ENCODE data around the gene NCAPD2. TPM values are rescaled to one million over a fixed set of nuclear protein-coding genes. Genes with fewer than 3 reads are reported as not detected.

NCAPD2 gene
- polyA plus RNA-seq, 1 donor (not counting 4 experiments of a cell fraction or from before 2014, with no cell fraction given): 33.7 TPM

DNA sequence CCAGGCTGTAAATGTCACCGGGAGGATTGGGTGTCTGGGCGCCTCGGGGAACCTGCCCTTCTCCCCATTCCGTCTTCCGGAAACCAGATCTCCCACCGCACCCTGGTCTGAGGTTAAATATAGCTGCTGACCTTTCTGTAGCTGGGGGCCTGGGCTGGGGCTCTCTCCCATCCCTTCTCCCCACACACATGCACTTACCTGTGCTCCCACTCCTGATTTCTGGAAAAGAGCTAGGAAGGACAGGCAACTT lies 41.7 kb downstream of the NCAPD2 start:
- dilution Hi-C loops (cut with MboI; ENCODE audit: extremely low pct_ligation_motif_present, low sequenced_read_pairs): no loop called here
- no peak for DNase-seq (ENCODE audit: low read depth, low spot score)
- Histone ChIP-seq H3K4me2 (ENCODE audit: control insufficient read depth, extremely low read depth, insufficient read depth, low read depth, low read length) (peak overlapping the region; percentile 86), H3K27ac (ENCODE audit: control insufficient read depth, insufficient read depth, low read length) (peak overlapping the region; percentile 92), H3K4me1 (ENCODE audit: control insufficient read depth, extremely low read depth, insufficient read depth, low read length) (peaks cover 55% of the 10 kb centered on the region), H3K9me3 (ENCODE audit: control insufficient read depth, low read depth, low read length) (no peaks in the 10 kb centered on the region), H3K79me2 (ENCODE audit: control insufficient read depth, insufficient read depth, low read length) (peaks cover 30% of the 10 kb centered on the region), H3K9ac (ENCODE audit: control insufficient read depth, extremely low read depth, insufficient read depth, low read length) (peak overlapping the region; percentile 95), H2AFZ (ENCODE audit: control insufficient read depth, low read length) (no peak overlapping the region), H4K20me1 (ENCODE audit: control insufficient read depth, extremely low read depth, insufficient read depth, low read length) (peaks cover 47% of the 10 kb centered on the region), H3K27me3 (ENCODE audit: control insufficient read depth, extremely low read depth, insufficient read depth, low read length) (no peaks in the 10 kb centered on the region), H3K4me3 (ENCODE audit: control insufficient read depth in 2 of 3, extremely low read depth in 1 of 3, insufficient read depth in 2 of 3, low read depth in 1 of 3, low read length in 3 of 3) (peak overlapping the region; percentile 78 to 95 (median 79)), H3K36me3 (ENCODE audit: control insufficient read depth in 2 of 2, extremely low read depth in 1 of 2, insufficient read depth in 2 of 2, low read length in 2 of 2) (peaks cover 30 to 41% of the 10 kb centered on the region in 2 experiments), H3K9me1 (ENCODE audit: control insufficient read depth, extremely low read depth, insufficient read depth, low read length) (peaks cover 5% of the 10 kb centered on the region)
- FAIRE-seq: no peak
- no peak for TF ChIP-seq EZH2 (IDR thresholded peaks at IDR 0.05; ENCODE audit: low read length)
- TF ChIP-seq, protein P1, sequence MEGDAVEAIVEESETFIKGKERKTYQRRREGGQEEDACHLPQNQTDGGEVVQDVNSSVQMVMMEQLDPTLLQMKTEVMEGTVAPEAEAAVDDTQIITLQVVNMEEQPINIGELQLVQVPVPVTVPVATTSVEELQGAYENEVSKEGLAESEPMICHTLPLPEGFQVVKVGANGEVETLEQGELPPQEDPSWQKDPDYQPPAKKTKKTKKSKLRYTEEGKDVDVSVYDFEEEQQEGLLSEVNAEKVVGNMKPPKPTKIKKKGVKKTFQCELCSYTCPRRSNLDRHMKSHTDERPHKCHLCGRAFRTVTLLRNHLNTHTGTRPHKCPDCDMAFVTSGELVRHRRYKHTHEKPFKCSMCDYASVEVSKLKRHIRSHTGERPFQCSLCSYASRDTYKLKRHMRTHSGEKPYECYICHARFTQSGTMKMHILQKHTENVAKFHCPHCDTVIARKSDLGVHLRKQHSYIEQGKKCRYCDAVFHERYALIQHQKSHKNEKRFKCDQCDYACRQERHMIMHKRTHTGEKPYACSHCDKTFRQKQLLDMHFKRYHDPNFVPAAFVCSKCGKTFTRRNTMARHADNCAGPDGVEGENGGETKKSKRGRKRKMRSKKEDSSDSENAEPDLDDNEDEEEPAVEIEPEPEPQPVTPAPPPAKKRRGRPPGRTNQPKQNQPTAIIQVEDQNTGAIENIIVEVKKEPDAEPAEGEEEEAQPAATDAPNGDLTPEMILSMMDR (optimal IDR thresholded peaks at IDR 0.05 in 1 of 3, IDR thresholded peaks at IDR 0.05 in 1 of 3, conservative IDR thresholded peaks at IDR 0.05 in 1 of 3; ENCODE audit: extremely low read depth in 1 of 3, insufficient read depth in 2 of 3, low read length in 3 of 3): no peak

DNA sequence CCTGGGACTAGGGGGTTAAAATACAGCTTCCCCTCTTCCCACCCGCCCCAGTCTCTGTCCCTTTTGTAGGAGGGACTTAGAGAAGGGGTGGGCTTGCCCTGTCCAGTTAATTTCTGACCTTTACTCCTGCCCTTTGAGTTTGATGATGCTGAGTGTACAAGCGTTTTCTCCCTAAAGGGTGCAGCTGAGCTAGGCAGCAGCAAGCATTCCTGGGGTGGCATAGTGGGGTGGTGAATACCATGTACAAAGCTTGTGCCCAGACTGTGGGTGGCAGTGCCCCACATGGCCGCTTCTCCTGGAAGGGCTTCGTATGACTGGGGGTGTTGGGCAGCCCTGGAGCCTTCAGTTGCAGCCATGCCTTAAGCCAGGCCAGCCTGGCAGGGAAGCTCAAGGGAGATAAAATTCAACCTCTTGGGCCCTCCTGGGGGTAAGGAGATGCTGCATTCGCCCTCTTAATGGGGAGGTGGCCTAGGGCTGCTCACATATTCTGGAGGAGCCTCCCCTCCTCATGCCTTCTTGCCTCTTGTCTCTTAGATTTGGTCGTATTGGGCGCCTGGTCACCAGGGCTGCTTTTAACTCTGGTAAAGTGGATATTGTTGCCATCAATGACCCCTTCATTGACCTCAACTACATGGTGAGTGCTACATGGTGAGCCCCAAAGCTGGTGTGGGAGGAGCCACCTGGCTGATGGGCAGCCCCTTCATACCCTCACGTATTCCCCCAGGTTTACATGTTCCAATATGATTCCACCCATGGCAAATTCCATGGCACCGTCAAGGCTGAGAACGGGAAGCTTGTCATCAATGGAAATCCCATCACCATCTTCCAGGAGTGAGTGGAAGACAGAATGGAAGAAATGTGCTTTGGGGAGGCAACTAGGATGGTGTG lies 42.3 kb downstream of the NCAPD2 start:
- H3K9ac ChIP-seq (ENCODE audit: control insufficient read depth, extremely low read depth, insufficient read depth, low read length): peak overlapping the region; percentile 95
- dilution Hi-C loops (cut with MboI; ENCODE audit: extremely low pct_ligation_motif_present, low sequenced_read_pairs): no loop called here
- H3K79me2 ChIP-seq (ENCODE audit: control insufficient read depth, insufficient read depth, low read length): peaks cover 30% of the 10 kb centered on the region

More for the DNA sequence above, 42.3 kb downstream of the NCAPD2 start:
- Histone ChIP-seq H3K36me3 (ENCODE audit: control insufficient read depth in 2 of 2, extremely low read depth in 1 of 2, insufficient read depth in 2 of 2, low read length in 2 of 2) (peaks cover 30 to 38% of the 10 kb centered on the region in 2 experiments), H2AFZ (ENCODE audit: control insufficient read depth, low read length) (no peak overlapping the region), H3K4me2 (ENCODE audit: control insufficient read depth, extremely low read depth, insufficient read depth, low read depth, low read length) (peak overlapping the region; percentile 86), H3K4me3 (ENCODE audit: control insufficient read depth in 2 of 3, extremely low read depth in 1 of 3, insufficient read depth in 2 of 3, low read depth in 1 of 3, low read length in 3 of 3) (peak overlapping the region; percentile 78 to 95 (median 79)), H3K9me3 (ENCODE audit: control insufficient read depth, low read depth, low read length) (no peaks in the 10 kb centered on the region), H3K27ac (ENCODE audit: control insufficient read depth, insufficient read depth, low read length) (peak overlapping the region; percentile 92), H4K20me1 (ENCODE audit: control insufficient read depth, extremely low read depth, insufficient read depth, low read length) (peaks cover 47% of the 10 kb centered on the region), H3K4me1 (ENCODE audit: control insufficient read depth, extremely low read depth, insufficient read depth, low read length) (peaks cover 59% of the 10 kb centered on the region), H3K9me1 (ENCODE audit: control insufficient read depth, extremely low read depth, insufficient read depth, low read length) (peaks cover 5% of the 10 kb centered on the region), H3K27me3 (ENCODE audit: control insufficient read depth, extremely low read depth, insufficient read depth, low read length) (no peaks in the 10 kb centered on the region)
- no peak for DNase-seq (ENCODE audit: low read depth, low spot score)
- no peak for FAIRE-seq
- no peak for TF ChIP-seq EZH2 (IDR thresholded peaks at IDR 0.05; ENCODE audit: low read length)
- TF ChIP-seq, protein P1 (optimal IDR thresholded peaks at IDR 0.05 in 1 of 3, IDR thresholded peaks at IDR 0.05 in 1 of 3, conservative IDR thresholded peaks at IDR 0.05 in 1 of 3; ENCODE audit: extremely low read depth in 1 of 3, insufficient read depth in 2 of 3, low read length in 3 of 3): no peak
